ENCODE results near the gene OR52D1. TPM values are rescaled to one million over a fixed set of nuclear protein-coding genes. Genes with fewer than 3 reads are reported as not detected.

The OR52D1 gene
- not detected for polyA plus RNA-seq

DNA sequence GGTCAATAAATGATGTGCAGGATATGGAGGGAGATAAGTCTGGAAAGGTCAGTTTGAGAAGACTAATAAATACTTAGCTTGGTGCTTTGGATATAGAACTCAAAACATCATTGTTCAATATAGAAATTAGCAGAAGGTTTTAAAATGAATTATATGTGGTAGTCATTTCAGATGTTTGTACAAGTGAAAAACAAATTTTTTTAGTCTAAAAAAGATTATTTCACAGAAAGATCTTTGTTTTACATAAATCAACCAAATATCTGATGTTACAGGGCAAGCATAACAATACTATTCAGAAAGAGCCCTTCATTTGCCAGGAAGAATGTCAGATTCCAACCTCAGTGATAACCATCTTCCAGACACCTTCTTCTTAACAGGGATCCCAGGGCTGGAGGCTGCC lies at the start of gene OR52D1:
Gene OR52D1, plus strand, starts transcription at position 301 of the 400 bp plus-strand sequence. Its CDS starts 22 bp downstream, at position 323.
- no peak within 1 kb of the TSS for H3K27ac ChIP-seq (ENCODE audit: low read depth, low read length)

DNA sequence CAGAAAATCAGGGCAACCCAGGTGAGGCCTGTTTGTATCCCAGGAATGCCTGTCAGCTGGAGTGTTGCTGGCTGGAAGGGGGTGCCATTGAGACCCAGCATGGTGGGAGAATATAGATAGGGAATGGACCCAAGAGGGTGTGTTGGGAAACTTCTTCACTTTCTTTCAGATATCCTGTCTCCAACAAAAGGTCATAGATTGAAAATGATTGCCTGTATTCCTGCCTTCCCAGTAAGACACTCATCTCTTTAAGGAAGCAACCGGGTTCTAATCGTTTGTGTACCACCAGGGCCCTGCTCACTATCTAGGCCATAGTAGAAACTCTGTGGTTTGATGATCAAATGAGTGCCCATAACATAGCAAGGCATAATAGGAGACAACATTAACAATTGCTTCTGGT lies 47.1 kb upstream of the OR52D1 start, which contains the start of gene OR51I1:
Gene OR51I1, minus strand, starts transcription at position 101 of the 400 bp plus-strand sequence. Its CDS starts 0 bp downstream, at position 101.
- 22 to 43% (median 31%) methylated on average over 2 of the region's 2 CpGs for WGBS, 3 donors
- H3K27ac ChIP-seq (ENCODE audit: low read depth, low read length) = no peak within 1 kb of the TSS

DNA sequence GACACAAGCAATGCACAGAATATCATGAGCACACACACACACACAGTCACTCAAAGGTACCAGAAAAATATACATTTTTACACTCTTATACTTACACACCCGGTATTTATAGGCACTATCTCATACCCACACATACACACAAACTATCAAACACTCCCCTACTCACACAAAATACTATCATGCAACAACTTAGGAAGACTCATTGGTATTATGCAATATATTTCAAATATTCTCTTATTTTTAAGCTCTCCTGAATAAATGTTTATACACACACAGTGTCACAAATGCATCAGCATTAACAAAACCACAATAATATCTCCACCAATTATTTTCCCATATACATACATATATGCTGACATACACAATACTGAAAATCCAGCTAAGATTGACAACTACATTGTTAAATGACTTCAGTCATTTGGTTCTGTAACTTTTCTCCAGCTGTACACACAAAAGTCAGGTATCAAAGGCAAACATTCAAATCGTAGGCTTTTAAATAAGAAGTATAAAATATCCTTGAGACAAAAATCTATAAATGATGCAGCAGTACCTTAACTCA lies 44.6 kb upstream of the OR52D1 start:
- H3K27ac ChIP-seq (ENCODE audit: low read depth, low read length) = no peak overlapping the region
- 35 to 55% (median 53%) methylated on average over 2 of the region's 2 CpGs for WGBS, 3 donors

DNA sequence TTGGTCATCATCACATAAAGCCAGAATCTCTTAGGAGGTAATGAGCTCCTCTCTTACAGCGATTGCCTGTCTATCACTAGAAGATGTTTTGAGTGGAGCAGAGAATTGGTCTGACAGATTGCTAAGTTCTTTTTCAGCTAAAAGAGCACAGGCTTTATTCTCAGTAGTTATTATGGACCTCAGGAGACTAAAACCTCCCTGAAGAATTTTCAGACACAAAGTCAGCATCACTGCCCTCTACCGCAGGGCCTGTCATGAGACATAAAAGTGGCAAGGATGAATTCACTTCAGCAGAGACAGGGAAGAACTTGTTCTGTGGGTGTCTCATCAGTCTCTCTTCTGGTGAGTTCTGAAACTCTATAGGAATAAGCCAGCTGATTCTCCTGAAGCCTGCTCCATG lies 39.5 kb upstream of the OR52D1 start, which contains the start of gene OR51I2:
Gene OR51I2, plus strand, starts transcription at position 301 of the 400 bp plus-strand sequence. CDS start 4,166 bp downstream, outside the sequence.
- H3K27ac ChIP-seq (ENCODE audit: low read depth, low read length) = no peak within 1 kb of the TSS
- 84 to 94% (median 93%) methylated on average over 2 of the region's 2 CpGs for WGBS, 3 donors

DNA sequence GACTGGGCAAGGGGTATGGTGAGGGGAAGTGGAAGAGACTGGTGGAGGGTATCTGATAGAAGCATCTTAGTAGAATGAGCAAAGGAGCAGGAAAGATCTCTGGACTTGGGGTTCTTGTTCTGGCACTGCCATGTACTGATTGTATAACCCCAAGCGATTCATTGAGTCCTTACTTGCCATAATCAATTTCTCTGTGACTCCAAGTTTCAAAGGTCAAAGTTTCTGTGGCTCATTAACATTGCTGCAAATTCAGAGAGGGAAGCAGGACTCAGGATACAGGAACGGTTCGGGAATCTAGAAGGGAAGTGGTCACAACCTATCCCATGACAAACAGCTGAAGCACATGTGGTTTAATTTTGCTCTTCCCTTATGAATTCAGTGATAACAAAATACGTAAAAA lies 39.1 kb upstream of the OR52D1 start:
- no peak overlapping the region for H3K27ac ChIP-seq (ENCODE audit: low read depth, low read length)
- WGBS, 3 donors = 47 to 81% (median 80%) methylated on average over 4 of the region's 4 CpGs

DNA sequence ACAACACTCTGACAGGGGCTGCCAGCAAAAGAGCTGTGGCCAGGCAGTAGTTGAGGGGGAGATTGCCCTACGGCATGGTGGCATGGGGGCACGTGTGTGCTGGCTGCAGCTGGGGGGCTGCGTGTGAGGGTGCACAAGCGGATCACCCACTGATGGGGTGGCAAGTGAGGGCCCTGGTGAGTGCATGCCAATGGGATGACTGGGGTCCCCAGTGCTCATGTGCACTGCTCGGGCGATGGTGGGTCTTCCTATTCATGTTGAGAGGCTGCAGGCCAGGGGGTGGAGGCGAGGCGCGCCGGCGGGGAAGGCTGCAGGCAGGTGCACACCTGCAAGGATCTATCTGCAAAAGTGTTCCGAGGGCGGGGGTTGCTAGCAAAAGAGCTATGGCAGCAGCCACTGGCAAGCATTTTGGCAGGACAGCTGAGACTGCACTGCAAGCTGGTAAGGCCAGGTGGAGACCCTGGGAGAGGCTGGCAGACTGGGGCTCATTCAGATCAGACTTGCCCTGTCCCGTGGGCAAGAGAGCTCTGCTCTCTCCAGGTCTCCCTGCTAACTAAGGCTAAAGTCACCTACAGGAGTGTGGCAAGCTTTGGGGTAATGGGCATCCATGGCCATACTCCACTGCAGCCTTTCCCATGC lies 27.4 kb upstream of the OR52D1 start:
- WGBS, 3 donors = 84 to 94% (median 90%) methylated on average over 14 of the region's 14 CpGs
- H3K27ac ChIP-seq (ENCODE audit: low read depth, low read length) = no peak overlapping the region

DNA sequence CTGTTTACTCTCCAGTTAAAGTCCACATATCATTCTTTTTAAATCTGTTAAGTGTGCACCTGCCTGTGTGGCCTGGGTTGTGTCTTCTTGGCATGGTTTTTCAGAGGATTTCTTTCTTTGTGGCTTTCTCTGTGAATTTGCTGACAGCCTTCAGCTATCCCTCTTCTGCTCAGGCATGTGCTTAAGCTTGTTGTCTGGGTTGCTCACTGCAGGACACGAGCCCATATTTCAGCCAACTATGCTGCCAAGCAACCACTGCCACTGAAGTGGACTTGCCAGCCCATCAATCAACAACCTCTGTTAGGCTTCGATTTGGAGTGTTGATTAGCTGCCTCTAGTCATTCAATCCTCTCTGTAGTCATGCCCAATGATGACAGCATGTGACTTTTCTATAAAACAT lies 21.0 kb upstream of the OR52D1 start:
- no peak overlapping the region for H3K27ac ChIP-seq (ENCODE audit: low read depth, low read length)
- 22 to 66% (median 55%) methylated on average over 2 of the region's 2 CpGs for WGBS, 3 donors

DNA sequence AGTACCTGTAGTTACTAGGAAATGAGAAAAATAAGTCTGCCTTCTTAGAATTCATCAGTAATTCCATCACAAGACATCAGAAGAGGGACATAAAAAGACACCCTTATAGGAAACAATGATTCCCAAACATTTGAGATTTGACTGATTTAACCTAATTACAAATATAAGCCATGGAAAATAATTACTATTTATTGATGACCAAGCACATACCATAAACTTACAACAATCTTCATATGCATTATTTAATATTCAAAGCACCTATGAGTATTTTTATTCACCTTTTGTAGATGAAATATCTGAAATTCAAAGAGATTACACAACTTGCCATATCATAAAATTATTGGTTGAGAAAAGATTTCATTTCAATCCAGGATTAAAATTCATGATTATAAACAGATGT lies 14.6 kb upstream of the OR52D1 start:
- no peak overlapping the region for H3K27ac ChIP-seq (ENCODE audit: low read depth, low read length)

DNA sequence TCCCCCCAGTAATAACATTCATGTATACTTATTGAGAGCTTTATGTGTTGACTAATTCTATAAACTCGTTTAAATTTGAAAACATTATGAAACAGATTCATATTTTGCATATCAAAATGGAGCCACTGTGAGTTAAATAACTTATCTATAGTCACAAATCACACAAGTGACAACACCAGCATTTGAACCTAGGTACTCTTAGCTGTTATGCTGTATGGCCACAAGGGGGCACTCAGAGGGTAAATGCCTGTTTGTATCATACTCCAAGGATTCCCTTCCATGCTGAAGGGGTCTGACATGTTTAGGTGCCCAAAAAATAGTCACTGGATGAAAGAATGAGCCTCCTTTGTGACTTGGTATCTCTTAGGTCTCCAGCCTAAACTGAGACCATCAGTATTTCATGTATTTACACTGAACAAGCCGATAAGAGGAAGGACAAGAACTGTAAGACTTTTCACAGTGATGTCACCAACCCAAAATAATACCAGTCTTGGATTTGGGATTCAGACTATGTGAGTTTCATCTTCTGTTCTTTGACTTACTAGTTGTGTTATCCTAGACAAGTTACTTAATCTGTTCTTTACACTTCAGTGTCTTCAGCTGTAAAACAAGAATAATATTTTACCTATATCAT lies 12.2 kb upstream of the OR52D1 start:
- WGBS, 3 donors = 36 to 39% (median 38%) methylated on average over 2 of the region's 2 CpGs

DNA sequence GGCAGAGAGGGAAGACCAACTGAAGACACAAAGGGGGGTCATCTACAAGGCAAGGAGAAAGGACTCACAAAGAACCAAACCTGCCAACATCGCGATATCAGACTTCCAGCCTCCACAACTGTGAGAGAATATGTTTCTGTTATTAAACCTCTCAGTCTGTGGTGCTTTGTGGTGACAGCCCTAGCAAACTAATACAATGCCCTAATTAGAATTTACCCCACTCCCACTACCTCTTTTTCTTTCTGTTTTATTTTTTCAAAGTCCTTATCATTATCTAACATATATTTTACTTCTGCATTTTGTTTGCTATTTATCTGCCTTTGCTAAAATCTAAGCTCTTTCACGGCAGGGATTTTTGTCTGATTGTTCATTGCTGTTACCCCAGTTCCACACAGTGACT lies 2.5 kb upstream of the OR52D1 start:
- H3K27ac ChIP-seq (ENCODE audit: low read depth, low read length) = no peak overlapping the region
- 74 to 80% (median 78%) methylated on average over 3 of the region's 3 CpGs for WGBS, 3 donors

More for the DNA sequence above, 12.2 kb upstream of the OR52D1 start:
- H3K27ac ChIP-seq (ENCODE audit: low read depth, low read length) = no peak overlapping the region

DNA sequence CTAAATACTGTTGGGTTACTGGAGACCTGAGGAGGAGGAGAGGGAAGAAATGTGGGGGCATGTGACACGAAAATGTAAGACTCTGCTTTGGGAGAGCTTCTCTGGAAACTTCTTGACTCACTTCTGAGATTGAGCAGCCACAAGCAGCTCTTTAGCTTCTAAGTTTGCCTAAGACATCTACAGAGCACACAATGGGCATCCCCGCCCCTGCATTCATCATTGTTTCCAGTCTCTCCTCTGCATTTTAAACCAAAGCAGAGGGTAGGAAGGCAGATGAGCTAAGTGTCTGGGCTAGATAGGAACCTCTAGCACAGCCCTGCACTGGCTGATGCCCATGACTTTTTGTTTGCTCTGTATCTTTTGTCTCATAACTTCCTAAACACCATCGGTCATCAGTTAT lies 2.1 kb upstream of the OR52D1 start:
- H3K27ac ChIP-seq (ENCODE audit: low read depth, low read length) = no peak overlapping the region
- 58 to 81% (median 67%) methylated on average over 3 of the region's 3 CpGs for WGBS, 3 donors

DNA sequence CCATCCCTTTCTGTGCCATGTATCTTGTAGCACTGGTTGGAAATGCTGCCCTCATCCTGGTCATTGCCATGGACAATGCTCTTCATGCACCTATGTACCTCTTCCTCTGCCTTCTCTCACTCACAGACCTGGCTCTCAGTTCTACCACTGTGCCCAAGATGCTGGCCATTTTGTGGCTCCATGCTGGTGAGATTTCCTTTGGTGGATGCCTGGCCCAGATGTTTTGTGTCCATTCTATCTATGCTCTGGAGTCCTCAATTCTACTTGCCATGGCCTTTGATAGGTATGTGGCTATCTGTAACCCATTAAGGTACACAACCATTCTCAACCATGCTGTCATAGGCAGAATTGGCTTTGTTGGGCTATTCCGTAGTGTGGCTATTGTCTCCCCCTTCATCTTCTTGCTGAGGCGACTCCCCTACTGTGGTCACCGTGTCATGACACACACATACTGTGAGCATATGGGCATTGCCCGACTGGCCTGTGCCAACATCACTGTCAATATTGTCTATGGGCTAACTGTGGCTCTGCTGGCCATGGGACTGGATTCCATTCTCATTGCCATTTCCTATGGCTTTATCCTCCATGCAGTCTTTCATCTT lies 414 bp downstream of the OR52D1 start:
- H3K27ac ChIP-seq (ENCODE audit: low read depth, low read length) = no peak overlapping the region
- WGBS, 3 donors = 82 to 95% (median 94%) methylated on average over 4 of the region's 4 CpGs

DNA sequence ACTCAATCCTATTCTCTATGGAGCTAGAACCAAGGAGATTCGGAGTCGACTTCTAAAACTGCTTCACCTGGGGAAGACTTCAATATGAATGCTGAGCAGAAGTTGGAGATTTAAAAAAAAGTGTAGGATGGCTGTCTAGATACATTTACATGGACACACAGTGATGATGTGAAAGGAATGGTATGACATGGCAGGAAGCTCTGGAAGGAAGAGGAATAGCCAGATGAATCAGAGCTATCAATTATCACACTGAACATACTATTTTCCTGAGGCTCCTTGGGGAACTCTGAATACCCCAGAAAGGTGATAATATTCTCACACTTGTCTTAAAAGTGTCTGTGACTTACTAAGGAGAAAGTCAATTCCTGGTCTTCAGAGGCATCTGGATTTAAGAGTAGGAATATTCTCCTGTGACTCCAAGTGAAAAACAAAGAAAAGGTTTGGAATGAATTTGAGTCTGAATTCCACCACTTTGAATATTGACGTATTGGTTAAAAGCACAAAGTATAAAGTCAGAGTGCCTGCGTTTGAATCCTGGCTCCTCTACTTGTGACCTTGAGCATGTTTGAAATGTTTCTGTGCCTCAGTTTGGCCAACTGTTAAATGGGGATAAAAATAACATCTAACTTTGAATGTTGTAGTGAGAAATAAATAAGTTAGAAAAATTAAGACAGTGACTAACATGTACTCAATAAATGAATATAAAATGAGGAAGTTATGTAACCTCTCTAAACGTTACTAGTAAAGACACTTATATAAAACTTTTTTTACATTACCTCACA lies 1.3 kb downstream of the OR52D1 start:
- WGBS, 3 donors = 45 to 53% (median 52%) methylated on average over 5 of the region's 5 CpGs

DNA sequence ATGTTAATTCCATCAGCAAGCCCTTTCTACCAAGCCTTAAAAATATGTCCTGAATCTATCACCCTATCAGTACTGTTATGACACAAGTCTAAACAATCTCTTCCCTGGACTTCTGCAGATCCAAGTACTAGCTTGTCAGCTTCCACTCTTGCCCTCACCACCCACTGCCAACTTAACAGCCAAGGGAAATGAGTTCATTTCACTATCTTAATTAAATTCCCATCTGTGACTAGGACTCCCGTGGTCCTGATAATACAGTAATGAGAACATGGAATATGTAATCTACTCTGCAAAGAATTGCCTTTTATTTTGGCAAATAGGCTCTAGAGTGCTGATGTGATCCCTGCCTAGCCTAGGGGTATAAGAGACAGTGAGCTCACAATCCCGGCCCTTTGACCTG lies 11.2 kb downstream of the OR52D1 start:
- H3K27ac ChIP-seq (ENCODE audit: low read depth, low read length) = no peak overlapping the region
- 58 to 67% (median 64%) methylated on average over 2 of the region's 2 CpGs for WGBS, 3 donors

More for the DNA sequence above, 1.3 kb downstream of the OR52D1 start:
- H3K27ac ChIP-seq (ENCODE audit: low read depth, low read length) = no peak overlapping the region

DNA sequence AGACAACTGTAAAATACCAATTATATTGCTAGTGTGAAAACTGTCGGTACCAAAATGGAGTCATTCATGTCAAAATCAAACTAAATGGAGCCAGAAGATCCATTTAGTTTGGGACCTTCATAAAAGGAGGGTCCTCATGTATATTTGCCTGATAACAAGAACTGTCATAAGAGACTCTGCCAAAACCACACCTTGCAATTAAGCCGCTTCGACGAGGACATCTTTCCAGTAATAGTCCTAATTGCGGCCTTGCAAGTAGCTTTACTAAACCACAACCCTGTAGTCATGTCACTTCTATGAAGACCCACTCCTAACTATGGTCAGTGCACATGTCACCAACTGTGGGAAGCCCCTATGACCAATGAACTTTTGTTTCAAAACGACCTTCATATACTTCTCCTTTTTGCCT lies 11.9 kb downstream of the OR52D1 start:
- 81 to 87% (median 83%) methylated on average over 6 of the region's 6 CpGs for WGBS, 3 donors
- H3K27ac ChIP-seq (ENCODE audit: low read depth, low read length) = no peak overlapping the region

DNA sequence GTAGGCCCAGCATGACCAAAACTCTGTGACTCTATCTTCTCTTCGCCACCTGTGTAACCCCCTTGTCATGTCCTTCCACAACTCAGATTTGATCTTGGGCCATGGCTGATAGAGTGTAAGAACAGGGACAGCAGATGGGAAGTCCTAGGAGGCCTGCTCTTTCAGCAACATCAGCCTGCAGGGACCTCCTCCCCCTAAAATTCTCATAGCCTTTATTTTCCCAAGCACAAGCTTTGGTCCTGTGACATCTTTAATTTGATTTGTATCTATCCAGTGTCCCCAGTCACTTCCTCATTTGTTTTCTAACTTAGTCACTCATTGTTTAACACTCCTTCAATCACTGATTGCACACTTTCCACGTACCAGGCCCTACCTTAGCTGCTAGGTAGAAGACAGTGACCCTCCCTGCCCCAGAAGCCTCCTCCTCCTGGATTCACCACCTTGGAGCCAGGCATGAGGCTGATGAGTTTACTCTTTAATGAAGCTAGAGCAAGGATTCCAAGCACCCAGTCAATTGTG lies 16.0 kb downstream of the OR52D1 start:
- WGBS, 3 donors = 78 to 89% (median 82%) methylated on average over 2 of the region's 2 CpGs
- H3K27ac ChIP-seq (ENCODE audit: low read depth, low read length) = no peak overlapping the region

DNA sequence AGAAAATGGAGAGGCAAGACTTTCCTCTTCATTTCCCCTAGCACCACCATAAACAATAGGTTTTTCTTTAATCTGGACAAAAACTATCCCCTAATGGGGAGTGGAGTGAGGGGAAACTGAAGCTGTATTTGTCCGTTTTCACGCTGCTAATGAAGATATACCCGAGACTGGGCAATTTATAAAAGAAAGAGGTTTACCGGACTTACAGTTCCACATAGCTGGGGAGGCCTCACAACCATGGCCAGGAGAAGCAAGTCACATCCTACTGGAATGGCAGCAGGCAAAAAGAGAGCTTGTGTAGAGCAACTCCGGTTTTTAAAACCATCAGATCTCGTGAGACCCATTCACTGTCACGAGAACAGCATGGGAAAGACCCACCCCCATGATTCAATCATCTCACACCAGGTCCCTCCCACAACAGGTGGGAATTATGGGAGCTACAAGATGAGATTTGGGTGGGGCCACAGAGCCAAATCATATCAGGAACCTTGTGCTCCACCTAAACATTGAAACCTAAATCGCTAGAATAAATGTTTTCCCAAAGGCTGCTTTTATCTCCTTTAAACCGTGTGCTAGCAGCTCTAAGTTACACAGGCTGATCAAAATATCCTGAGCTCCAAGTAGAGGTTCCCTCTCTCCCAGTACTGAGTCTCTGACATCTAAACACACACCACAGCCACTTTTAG lies 17.0 kb downstream of the OR52D1 start:
- no peak overlapping the region for H3K27ac ChIP-seq (ENCODE audit: low read depth, low read length)
- 83 to 89% (median 88%) methylated on average over 9 of the region's 9 CpGs for WGBS, 3 donors

All from adipose tissue (tissue), 3 donors.